Measurements from ENCODE around the gene LIN37. TPM values are rescaled to one million over a fixed set of nuclear protein-coding genes. Genes with fewer than 3 reads are reported as not detected.

The LIN37 gene
- total RNA-seq, 1 donor from 2014 or later: 11.9 TPM

DNA sequence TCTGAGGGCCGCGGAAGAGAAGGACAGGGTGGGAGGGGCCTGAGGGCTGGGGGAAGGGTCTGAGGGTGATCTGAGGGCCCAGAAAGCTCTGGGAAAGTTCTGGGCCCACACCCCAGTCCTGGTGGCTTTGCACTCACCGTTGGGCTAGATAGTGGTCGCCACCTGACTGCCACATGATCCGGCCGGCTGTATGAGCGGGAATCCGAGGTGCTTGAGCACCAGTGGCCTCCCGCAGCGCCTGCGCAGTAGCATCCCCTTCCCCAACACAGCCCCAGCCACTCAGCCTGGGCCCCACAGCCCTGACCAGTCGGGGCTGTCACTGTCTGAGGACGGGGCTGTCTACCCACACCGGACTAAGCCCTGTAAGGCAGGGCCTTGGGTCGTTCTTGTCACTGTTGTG, 49.3 kb downstream of the LIN37 start:
- no peak for DNase-seq (ENCODE audit: low spot score)
- Mint-ChIP-seq H3K27me3 (ENCODE audit: low read depth) (peaks cover 24% of the 10 kb centered on the region), H3K36me3 (ENCODE audit: low read depth) (no peaks in the 10 kb centered on the region), H3K27ac (ENCODE audit: unreplicated experiment) (no peak overlapping the region), H3K4me1 (ENCODE audit: low read depth) (no peaks in the 10 kb centered on the region), H3K9me3 (ENCODE audit: low read depth) (peaks cover 4% of the 10 kb centered on the region), H3K4me3 (ENCODE audit: unreplicated experiment) (no peak overlapping the region)
- TF ChIP-seq, protein P1, sequence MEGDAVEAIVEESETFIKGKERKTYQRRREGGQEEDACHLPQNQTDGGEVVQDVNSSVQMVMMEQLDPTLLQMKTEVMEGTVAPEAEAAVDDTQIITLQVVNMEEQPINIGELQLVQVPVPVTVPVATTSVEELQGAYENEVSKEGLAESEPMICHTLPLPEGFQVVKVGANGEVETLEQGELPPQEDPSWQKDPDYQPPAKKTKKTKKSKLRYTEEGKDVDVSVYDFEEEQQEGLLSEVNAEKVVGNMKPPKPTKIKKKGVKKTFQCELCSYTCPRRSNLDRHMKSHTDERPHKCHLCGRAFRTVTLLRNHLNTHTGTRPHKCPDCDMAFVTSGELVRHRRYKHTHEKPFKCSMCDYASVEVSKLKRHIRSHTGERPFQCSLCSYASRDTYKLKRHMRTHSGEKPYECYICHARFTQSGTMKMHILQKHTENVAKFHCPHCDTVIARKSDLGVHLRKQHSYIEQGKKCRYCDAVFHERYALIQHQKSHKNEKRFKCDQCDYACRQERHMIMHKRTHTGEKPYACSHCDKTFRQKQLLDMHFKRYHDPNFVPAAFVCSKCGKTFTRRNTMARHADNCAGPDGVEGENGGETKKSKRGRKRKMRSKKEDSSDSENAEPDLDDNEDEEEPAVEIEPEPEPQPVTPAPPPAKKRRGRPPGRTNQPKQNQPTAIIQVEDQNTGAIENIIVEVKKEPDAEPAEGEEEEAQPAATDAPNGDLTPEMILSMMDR (IDR thresholded peaks at IDR 0.05): no peak

- no peaks in the 10 kb centered on the region for H3K4me1 Mint-ChIP-seq (ENCODE audit: low read depth)
- no peak overlapping the region for H3K27ac Mint-ChIP-seq (ENCODE audit: unreplicated experiment)
- H3K9me3 Mint-ChIP-seq (ENCODE audit: low read depth): peaks cover 4% of the 10 kb centered on the region
- H3K36me3 Mint-ChIP-seq (ENCODE audit: low read depth): no peaks in the 10 kb centered on the region
- no peak for DNase-seq (ENCODE audit: low spot score)
- peaks cover 30% of the 10 kb centered on the region for H3K27me3 Mint-ChIP-seq (ENCODE audit: low read depth)
- H3K4me3 Mint-ChIP-seq (ENCODE audit: unreplicated experiment): no peak overlapping the region
- TF ChIP-seq, protein P1 (IDR thresholded peaks at IDR 0.05): no peak
These were observed 53.5 kb downstream of the LIN37 start for GRCh38 chr19:35801828-35802227.

Other genes with a start within 250 kb of the LIN37 start
- gene DMKN, start 234.9 kb upstream of the LIN37 start, total RNA-seq: 1.3 to 2.1 TPM in 2 of 3 replicates, not detected in the other
- 0.30 to 0.56 TPM (median 0.36 TPM) in 3 replicates for gene SBSN, start 220.3 kb upstream of the LIN37 start, total RNA-seq
- not detected in 3 replicates for gene GAPDHS, start 215.1 kb upstream of the LIN37 start, total RNA-seq
- gene TMEM147, start 202.9 kb upstream of the LIN37 start, total RNA-seq: 86.3 to 105 TPM (median 90.9 TPM) in 3 replicates
- not detected in 3 replicates for gene ATP4A, start 184.9 kb upstream of the LIN37 start, total RNA-seq
- not detected in 3 replicates for gene PMIS2, start 162.4 kb upstream of the LIN37 start, total RNA-seq
- 7.7 to 17.2 TPM (median 8.4 TPM) in 3 replicates for gene HAUS5, start 135.8 kb upstream of the LIN37 start, total RNA-seq
- 75.4 to 92.2 TPM (median 91.3 TPM) in 3 replicates for gene RBM42, start 119.5 kb upstream of the LIN37 start, total RNA-seq
- 1.5 to 1.7 TPM (median 1.6 TPM) in 3 replicates for gene ETV2, start 106.8 kb upstream of the LIN37 start, total RNA-seq
- 266 to 279 TPM (median 268 TPM) in 3 replicates for gene COX6B1, start 100.3 kb upstream of the LIN37 start, total RNA-seq
- gene UPK1A, start 82.1 kb upstream of the LIN37 start, total RNA-seq: 0.65 TPM in 1 of 3 replicates, not detected in the others
- gene ZBTB32, start 44.0 kb upstream of the LIN37 start, total RNA-seq: not detected in 3 replicates
- 27.3 to 31.5 TPM (median 30.8 TPM) in 3 replicates for gene KMT2B, start 30.6 kb upstream of the LIN37 start, total RNA-seq
- 0.59 to 1.4 TPM (median 0.99 TPM) in 3 replicates for gene IGFLR1, start 6.1 kb upstream of the LIN37 start, total RNA-seq
- gene U2AF1L4, start 3.2 kb upstream of the LIN37 start, total RNA-seq: 22.9 to 28.8 TPM (median 24.7 TPM) in 3 replicates
- 59.9 to 71.1 TPM (median 61.8 TPM) in 3 replicates for gene PSENEN, start 2.9 kb upstream of the LIN37 start, total RNA-seq
- 0.75 to 5.7 TPM (median 5.0 TPM) in 3 replicates for gene HSPB6, start 8.5 kb downstream of the LIN37 start, total RNA-seq
- gene PROSER3, start 9.6 kb downstream of the LIN37 start, total RNA-seq: 17.4 to 24.6 TPM (median 20.3 TPM) in 3 replicates
- gene ARHGAP33, start 27.0 kb downstream of the LIN37 start, total RNA-seq: 8.5 to 14.6 TPM (median 12.0 TPM) in 3 replicates
- gene PRODH2, start 64.3 kb downstream of the LIN37 start, total RNA-seq: not detected in 3 replicates
- not detected in 3 replicates for gene NPHS1, start 103.9 kb downstream of the LIN37 start, total RNA-seq
- gene KIRREL2, start 108.3 kb downstream of the LIN37 start, total RNA-seq: 0.22 TPM in 1 of 3 replicates, not detected in the others
- 31.7 to 76.4 TPM (median 66.8 TPM) in 3 replicates for gene APLP1, start 120.0 kb downstream of the LIN37 start, total RNA-seq
- 4.4 to 5.0 TPM (median 4.4 TPM) in 3 replicates for gene NFKBID, start 152.0 kb downstream of the LIN37 start, total RNA-seq
- 0.50 to 1.0 TPM in 2 of 3 replicates, not detected in the other for gene HCST, start 154.0 kb downstream of the LIN37 start, total RNA-seq
- not detected in 3 replicates for gene TYROBP, start 159.7 kb downstream of the LIN37 start, total RNA-seq
- 18.4 to 23.3 TPM (median 21.0 TPM) in 3 replicates for gene LRFN3, start 187.8 kb downstream of the LIN37 start, total RNA-seq
- 10.8 to 12.0 TPM (median 11.2 TPM) in 3 replicates for gene SDHAF1, start 246.6 kb downstream of the LIN37 start, total RNA-seq